ENCODE measurements around the gene CEP76. TPM values are rescaled to one million over a fixed set of nuclear protein-coding genes. Genes with fewer than 3 reads are reported as not detected.

The CEP76 gene
- total RNA-seq, 1 experiment from 2014 or later, result 12.9 TPM

DNA sequence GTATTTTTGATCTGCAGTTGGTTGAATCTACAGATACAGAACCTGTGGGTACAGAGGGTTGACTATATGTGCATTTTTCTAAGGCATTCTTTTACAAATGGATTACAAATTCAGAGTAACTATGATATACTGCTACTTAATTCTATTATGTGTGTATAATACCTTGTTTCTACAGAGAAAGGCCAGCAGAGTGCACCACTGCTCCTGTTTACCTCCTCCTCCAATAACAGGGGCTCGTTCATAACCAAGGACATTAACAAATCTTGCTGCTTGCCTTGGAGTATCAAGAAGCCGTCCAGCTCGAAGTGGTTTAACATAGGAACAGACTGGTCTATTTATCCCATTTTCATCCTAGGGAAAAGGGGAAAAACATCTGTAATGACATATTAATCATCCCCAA, 16.4 kb downstream of the CEP76 start:
- intact Hi-C loops (cut with micrococcal nuclease; ENCODE audit: unreplicated experiment), result no loop called here

DNA sequence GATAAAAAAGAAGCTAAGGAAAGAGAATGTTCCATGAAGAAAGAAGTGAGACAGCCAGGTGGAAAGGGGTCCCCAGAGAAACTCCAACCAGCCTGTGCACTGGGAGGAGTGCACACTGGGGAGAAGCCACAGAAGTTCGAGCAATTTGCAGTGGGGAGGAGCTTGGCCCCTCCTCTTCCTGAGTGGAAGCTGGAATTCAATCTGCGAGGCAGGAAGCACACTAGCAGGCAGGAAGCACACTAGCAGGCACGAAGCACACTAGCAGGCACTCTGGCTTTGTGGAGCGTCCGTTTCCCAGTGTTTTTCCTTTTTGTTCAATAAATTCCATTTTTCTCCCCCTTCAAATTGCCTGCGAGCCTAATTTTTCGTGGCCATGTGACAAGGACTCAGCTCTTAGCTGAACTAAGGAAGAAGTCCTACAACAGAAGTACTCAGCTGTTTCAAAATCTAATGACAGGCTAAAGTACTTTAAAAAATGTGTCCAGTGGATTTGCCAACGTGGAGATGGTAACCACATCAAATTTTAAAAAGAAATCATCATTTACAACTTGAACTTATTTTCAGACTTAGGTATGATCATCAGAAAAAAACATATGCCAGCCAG, 23.2 kb downstream of the CEP76 start:
- no peaks in the 10 kb centered on the region for H3K27me3 ChIP-seq (ENCODE audit: control insufficient read depth, insufficient read depth, low read length)
- CTCF ChIA-PET, result interaction anchor here (0.6 kb wide), 1 partner anchor 26 kb away, joined by 6 read pairs; no protein-coding TSS in a partner anchor
- in situ Hi-C loops (cut with HindIII; ENCODE audit: low pct_unique_long_range_greater_than_20kb, low sequenced_read_pairs) (no loop called here), intact Hi-C loops (cut with micrococcal nuclease; ENCODE audit: unreplicated experiment) (no loop called here)
- TF ChIP-seq TCF7L2 (IDR thresholded peaks at IDR 0.05; ENCODE audit: low read depth, low read length), result no peak
- TF ChIP-seq SIN3A (IDR thresholded peaks at IDR 0.05; ENCODE audit: borderline replicate concordance, insufficient read depth, low read depth, low read length), result no peak
- TF ChIP-seq POLR2AphosphoS5 (IDR thresholded peaks at IDR 0.05; ENCODE audit: low read depth, low read length), result no peak
- TF ChIP-seq, protein P1, sequence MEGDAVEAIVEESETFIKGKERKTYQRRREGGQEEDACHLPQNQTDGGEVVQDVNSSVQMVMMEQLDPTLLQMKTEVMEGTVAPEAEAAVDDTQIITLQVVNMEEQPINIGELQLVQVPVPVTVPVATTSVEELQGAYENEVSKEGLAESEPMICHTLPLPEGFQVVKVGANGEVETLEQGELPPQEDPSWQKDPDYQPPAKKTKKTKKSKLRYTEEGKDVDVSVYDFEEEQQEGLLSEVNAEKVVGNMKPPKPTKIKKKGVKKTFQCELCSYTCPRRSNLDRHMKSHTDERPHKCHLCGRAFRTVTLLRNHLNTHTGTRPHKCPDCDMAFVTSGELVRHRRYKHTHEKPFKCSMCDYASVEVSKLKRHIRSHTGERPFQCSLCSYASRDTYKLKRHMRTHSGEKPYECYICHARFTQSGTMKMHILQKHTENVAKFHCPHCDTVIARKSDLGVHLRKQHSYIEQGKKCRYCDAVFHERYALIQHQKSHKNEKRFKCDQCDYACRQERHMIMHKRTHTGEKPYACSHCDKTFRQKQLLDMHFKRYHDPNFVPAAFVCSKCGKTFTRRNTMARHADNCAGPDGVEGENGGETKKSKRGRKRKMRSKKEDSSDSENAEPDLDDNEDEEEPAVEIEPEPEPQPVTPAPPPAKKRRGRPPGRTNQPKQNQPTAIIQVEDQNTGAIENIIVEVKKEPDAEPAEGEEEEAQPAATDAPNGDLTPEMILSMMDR (IDR thresholded peaks at IDR 0.05), result no peak
- TF ChIP-seq, protein P2, sequence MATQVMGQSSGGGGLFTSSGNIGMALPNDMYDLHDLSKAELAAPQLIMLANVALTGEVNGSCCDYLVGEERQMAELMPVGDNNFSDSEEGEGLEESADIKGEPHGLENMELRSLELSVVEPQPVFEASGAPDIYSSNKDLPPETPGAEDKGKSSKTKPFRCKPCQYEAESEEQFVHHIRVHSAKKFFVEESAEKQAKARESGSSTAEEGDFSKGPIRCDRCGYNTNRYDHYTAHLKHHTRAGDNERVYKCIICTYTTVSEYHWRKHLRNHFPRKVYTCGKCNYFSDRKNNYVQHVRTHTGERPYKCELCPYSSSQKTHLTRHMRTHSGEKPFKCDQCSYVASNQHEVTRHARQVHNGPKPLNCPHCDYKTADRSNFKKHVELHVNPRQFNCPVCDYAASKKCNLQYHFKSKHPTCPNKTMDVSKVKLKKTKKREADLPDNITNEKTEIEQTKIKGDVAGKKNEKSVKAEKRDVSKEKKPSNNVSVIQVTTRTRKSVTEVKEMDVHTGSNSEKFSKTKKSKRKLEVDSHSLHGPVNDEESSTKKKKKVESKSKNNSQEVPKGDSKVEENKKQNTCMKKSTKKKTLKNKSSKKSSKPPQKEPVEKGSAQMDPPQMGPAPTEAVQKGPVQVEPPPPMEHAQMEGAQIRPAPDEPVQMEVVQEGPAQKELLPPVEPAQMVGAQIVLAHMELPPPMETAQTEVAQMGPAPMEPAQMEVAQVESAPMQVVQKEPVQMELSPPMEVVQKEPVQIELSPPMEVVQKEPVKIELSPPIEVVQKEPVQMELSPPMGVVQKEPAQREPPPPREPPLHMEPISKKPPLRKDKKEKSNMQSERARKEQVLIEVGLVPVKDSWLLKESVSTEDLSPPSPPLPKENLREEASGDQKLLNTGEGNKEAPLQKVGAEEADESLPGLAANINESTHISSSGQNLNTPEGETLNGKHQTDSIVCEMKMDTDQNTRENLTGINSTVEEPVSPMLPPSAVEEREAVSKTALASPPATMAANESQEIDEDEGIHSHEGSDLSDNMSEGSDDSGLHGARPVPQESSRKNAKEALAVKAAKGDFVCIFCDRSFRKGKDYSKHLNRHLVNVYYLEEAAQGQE (IDR thresholded peaks at IDR 0.05; ENCODE audit: insufficient read depth in 1 of 2, low read depth in 2 of 2, low read length in 1 of 2), result no peak
- DNase-seq (ENCODE audit: low read depth, low spot score) (no peak), ATAC-seq (peak; percentile 83)
- H3K4me1 ChIP-seq (ENCODE audit: control insufficient read depth, insufficient read depth, low read length), result no peaks in the 10 kb centered on the region
- no peak overlapping the region; the same call in 1 of the 2 replicates for H3K27ac ChIP-seq (ENCODE audit: low read length)
- no peaks in the 10 kb centered on the region for H3K9me3 ChIP-seq (ENCODE audit: control insufficient read depth, insufficient read depth, low read depth, low read length)
- POLR2A ChIA-PET, result interaction anchor here (0.6 kb wide), 1 partner anchor 218 kb away, joined by 3 read pairs; no protein-coding TSS in a partner anchor
- no peak overlapping the region for H3K4me3 ChIP-seq (ENCODE audit: low read depth in 2 of 2, low read length in 2 of 2)
- H3K36me3 ChIP-seq (ENCODE audit: control insufficient read depth, insufficient read depth, low read length), result peaks cover 3% of the 10 kb centered on the region; the same call in 1 of the 2 replicates
- BruUV-seq (replicated peaks), result no TSS peak

More for the DNA sequence above, 16.4 kb downstream of the CEP76 start:
- POLR2A ChIA-PET, result no interaction called here
- no peaks in the 10 kb centered on the region for H3K4me1 ChIP-seq (ENCODE audit: control insufficient read depth, insufficient read depth, low read length)
- TF ChIP-seq, protein P2 (IDR thresholded peaks at IDR 0.05; ENCODE audit: insufficient read depth in 1 of 2, low read depth in 2 of 2, low read length in 1 of 2), result no peak
- TF ChIP-seq TCF7L2 (IDR thresholded peaks at IDR 0.05; ENCODE audit: low read depth, low read length), result no peak
- TF ChIP-seq, protein P1 (IDR thresholded peaks at IDR 0.05), result no peak
- TF ChIP-seq POLR2AphosphoS5 (IDR thresholded peaks at IDR 0.05; ENCODE audit: low read depth, low read length), result no peak
- no peak for TF ChIP-seq SIN3A (IDR thresholded peaks at IDR 0.05; ENCODE audit: borderline replicate concordance, insufficient read depth, low read depth, low read length)
- CTCF ChIA-PET, result interaction anchor here (0.6 kb wide), 1 partner anchor 453 kb away, joined by 3 read pairs; no protein-coding TSS in a partner anchor
- no peaks in the 10 kb centered on the region for H3K36me3 ChIP-seq (ENCODE audit: control insufficient read depth, insufficient read depth, low read length)
- H3K9me3 ChIP-seq (ENCODE audit: control insufficient read depth, insufficient read depth, low read depth, low read length), result no peaks in the 10 kb centered on the region
- ATAC-seq (peak; percentile 82), DNase-seq (ENCODE audit: low read depth, low spot score) (no peak)
- H3K4me3 ChIP-seq (ENCODE audit: low read depth in 2 of 2, low read length in 2 of 2), result no peak overlapping the region
- no peaks in the 10 kb centered on the region for H3K27me3 ChIP-seq (ENCODE audit: control insufficient read depth, insufficient read depth, low read length)
- BruUV-seq (replicated peaks), result no TSS peak
- in situ Hi-C loops (cut with HindIII; ENCODE audit: low pct_unique_long_range_greater_than_20kb, low sequenced_read_pairs), result no loop called here
- H3K27ac ChIP-seq (ENCODE audit: low read length), result no peak overlapping the region
